ENCODE measurements around the gene CCT2. TPM values are rescaled to one million over a fixed set of nuclear protein-coding genes. Genes with fewer than 3 reads are reported as not detected.

Gene CCT2
- total RNA-seq, 1 experiment from 2014 or later: 398 TPM

DNA sequence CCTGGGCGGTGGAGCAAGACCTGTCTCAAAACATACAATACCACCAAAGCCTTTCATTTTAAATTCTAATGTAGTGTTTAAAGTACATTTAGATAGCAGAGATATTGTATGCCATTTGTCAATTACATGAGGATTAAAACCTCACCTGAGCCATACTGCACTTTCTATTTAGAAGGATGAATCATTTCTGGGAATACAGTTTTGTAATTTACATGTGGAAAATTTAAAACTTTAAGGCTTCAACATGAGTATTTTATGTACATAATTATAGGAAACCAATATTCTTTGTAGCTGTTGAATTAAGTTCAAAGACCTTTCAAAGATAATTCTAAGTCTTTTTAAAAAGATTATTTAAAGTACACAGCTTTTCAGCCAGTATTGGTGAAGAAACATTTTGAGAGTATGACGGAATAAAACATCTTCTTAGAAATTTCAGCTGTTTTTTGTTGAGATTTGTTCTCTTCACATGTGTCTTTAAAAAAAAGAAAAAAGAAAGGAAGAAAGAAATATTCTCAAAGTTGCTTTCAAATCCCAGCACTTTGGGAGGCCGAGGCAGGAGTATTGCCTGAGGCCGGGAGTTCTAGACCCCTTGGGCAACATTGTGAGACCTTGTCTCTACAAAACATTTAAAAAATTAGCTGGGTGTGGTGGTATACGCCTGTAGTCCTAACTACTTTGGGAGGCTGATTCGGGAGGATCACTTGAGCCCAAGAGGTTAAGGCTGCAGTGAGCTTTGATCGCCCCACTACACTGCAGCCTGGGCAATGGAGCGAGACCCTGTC is 34.5 kb upstream of the CCT2 start:
- Histone ChIP-seq H3K79me2 (ENCODE audit: insufficient read depth, low read length) (no peaks in the 10 kb centered on the region), H2AFZ (ENCODE audit: low read depth, low read length, poor library complexity, severe bottlenecking) (no peak overlapping the region), H3K9me3 (ENCODE audit: control insufficient read depth in 1 of 2, insufficient read depth in 1 of 2, low read depth in 1 of 2, low read length in 2 of 2) (no peaks in the 10 kb centered on the region), H3K27me3 (ENCODE audit: insufficient read depth, low read length) (no peaks in the 10 kb centered on the region), H3K9me2 (ENCODE audit: insufficient read depth) (no peaks in the 10 kb centered on the region), H3K4me1 (ENCODE audit: control insufficient read depth in 1 of 2, insufficient read depth in 2 of 2, low read length in 2 of 2) (peaks cover 12 to 23% of the 10 kb centered on the region in 2 experiments), H4K20me1 (ENCODE audit: insufficient read depth) (no peaks in the 10 kb centered on the region), H3K9ac (ENCODE audit: low read length) (no peak overlapping the region), H3K36me3 (ENCODE audit: control insufficient read depth in 1 of 2, insufficient read depth in 2 of 2, low read length in 2 of 2) (no peaks in the 10 kb centered on the region), H3K4me3 (replicated peaks in 1 of 2; ENCODE audit: low read depth in 1 of 2, low read length in 2 of 2) (no peak overlapping the region), H3K27ac (ENCODE audit: low read depth, low read length) (no peak overlapping the region), H3K4me2 (ENCODE audit: low read length) (no peak overlapping the region)
- DNase-seq (ENCODE audit: low read depth, low spot score): no peak
- ATAC-seq: no peak
- RAD21 ChIA-PET (ENCODE audit: low non-redundant PET in 1 of 2, low total read pairs in 2 of 2, uncharacterized antibody in 2 of 2, unreplicated experiment in 2 of 2): no interaction called here
- BruUV-seq (replicated peaks): no TSS peak
- CTCF ChIA-PET: interaction anchor here (1.0 kb wide), 1 partner anchor 20 kb away, joined by 3 read pairs; no protein-coding TSS in a partner anchor
- POLR2A ChIA-PET: no interaction called here
- TF ChIP-seq CTCF (IDR thresholded peaks at IDR 0.05 in 2 of 3, conservative IDR thresholded peaks at IDR 0.05 in 1 of 3; ENCODE audit: borderline replicate concordance in 1 of 3, insufficient read depth in 1 of 3, low read depth in 2 of 3, low read length in 2 of 3): no peak
- no peak for TF ChIP-seq POLR2AphosphoS5 (IDR thresholded peaks at IDR 0.05; ENCODE audit: low read depth, low read length)
- TF ChIP-seq ZBTB33 (IDR thresholded peaks at IDR 0.05; ENCODE audit: extremely low read depth, insufficient replicate concordance, low read length): no peak
- no peak for TF ChIP-seq RAD21 (IDR thresholded peaks at IDR 0.05; ENCODE audit: low read depth)
- TF ChIP-seq ELF1 (IDR thresholded peaks at IDR 0.05; ENCODE audit: borderline replicate concordance, low read depth): no peak
- TF ChIP-seq ZNF274 (IDR thresholded peaks at IDR 0.05; ENCODE audit: low read depth, low read length): no peak
- intact Hi-C loops (cut with micrococcal nuclease): no loop called here
